Stimulated activated CD4-positive, alpha-beta T cell treated with anti-CD3 and anti-CD28 coated beads, Interleukin-15, amount 100 ng/mL, for 24 hours (primary cell): ENCODE results near the gene ASTN2.
"Not testable (repeated sequence)": the region's sequence is repeated elsewhere in the genome, so short reads cannot be mapped to it uniquely, and the experiment has no call there.

Source experiments
- DNase-seq: peaks from one replicate; pipeline ENCODE4 v3.0.0-alpha.2; 2020

ASTN2 gene

DNA sequence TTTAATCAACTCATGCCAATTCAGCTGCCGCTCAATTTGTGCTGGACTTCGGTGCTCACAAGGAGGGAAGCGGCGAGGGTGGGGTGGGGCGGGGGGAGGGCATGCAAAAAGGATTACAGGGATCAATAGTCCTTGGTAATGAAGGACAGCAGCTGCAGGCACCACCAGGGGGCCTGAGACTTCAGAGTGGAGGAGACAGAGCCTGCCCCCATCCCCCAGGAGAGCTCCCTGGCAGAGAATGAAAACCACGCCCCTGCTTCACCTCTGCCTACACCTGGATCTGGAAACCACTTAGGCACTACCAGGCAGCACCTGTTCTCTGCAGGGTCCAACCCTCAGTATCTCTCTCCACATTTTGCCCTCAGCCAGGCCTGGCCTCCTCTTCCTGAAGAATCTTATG is 572.2 kb downstream of the ASTN2 start:
- DNase-seq: no peak

DNA sequence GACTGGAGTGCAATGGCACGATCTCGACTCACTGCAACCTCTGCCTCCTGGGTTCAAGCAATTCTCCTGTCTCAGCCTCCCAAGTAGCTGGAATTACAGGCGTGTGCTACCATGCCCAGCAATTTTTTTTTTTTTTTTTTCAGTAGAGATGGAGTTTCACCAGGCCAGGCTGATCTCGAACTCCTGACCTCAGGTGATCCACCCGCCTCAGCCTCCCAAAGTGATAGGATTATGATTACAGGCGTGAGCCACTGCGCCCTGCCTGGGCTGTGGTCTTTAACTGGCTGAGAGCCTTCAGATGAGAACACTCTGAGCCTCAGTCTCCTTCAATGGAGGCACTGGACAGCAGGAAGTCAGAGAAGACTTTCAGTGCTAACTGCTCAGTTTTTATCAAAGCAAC is 576.4 kb downstream of the ASTN2 start:
- not testable (repeated sequence) for DNase-seq

DNA sequence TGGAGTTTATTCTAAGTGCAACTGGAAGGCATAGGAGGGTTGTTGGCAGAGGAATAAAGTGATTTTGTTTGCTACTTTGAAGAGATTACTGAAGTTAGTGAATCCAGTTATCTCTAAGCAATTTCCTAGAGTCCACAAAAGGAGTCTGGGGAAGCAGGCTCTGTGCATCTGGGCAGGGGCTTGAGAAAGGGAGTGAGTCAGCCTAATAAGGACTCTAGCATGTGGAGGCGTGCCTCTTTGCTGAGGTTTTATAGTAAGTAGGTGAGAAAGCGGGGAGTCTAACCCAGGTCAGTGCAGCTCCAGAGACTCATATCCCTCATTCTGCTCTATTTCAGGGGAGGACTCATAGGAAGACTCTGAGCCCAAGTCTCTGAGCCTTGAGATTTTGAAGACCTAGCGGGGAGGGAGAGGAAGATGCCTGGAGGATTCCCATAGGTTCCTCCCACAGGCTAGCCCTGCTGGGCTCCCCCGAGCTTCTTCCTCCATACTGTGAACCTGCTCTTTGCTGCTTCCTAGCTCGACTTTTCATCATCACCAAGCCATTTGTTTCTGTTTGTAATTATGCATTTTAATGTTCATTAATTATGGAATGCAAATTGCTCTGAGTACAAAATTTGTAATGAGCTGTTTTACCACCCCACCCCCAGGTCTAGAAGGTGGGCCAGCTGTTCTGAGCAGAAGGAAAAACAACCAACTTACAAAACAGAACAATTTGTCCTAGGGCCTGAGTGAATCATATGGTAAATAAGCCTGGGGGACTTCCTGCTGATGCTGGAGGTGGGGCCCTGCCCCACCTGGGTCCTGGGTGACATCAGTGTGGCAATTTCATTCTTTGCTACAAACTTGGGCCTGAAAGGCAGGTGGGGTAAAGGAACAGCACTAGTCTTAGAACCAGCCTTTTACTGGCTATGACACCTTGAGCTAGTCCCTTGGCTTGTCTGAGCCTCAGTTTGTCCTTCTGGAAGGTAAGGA is 577.6 kb downstream of the ASTN2 start:
- DNase-seq: no peak

DNA sequence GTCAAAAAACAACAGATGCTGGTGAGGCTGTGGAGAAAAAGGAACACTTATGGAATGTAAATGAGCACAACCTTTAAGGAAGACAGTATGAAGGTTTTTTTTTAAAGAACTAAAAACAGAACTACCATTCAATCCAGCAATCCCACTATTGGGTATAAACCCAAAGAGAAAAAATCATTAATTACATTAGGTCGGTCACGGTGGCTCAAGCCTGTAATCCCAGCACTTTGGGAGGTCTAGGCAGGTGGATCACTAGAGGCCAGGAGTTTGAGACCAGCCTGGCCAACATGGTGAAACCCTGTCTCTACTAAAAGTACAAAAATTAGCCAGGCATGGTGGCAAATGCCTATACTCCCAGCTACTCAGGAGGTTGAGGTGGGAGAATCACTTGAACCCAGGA is 584.5 kb downstream of the ASTN2 start:
- not testable (repeated sequence) for DNase-seq

DNA sequence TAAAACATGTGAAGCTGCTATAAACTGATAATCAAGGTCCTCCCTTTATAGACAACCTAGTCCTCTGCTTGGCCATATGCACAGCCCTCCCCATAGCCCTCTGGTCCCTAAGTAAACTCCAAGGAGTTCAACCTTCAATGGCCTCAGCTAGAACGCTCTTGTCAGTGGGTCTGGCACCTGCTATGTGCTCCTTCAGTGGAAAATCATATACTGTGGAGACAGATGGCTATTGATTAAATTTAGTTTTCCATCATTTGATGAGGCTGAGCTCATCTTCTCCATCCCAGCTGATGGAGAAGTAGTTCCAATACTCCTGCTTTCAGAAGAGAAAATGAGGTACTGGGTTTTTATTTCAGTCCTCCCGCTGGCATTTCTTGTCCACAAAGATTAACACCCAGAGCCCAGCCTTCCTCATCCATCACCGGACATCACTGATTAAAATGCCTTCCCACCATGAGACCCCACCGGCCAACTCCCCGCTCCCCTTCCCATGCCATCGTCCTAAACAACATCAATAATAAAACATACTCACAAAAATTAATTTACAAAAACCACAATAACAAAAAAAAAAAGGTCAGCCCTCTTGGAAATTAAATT is 593.1 kb downstream of the ASTN2 start:
- DNase-seq: no peak

DNA sequence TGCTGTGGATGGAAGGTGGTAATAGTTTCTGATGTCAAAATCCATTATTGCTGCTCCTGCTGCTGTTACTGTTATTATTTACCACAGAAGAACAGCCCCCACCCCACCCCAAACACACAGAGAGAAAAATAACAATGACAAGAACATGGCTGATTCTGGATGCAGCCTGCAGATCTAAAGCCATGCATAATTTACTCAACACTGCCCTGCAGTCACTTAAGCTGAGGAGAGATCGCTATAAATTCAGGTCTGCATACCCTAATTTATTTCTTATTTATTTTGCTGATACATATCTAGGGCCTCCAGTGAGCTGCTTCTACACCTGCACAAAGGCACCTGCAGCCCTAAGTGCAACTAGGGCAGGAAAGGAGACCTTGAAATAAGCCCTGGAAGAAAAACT is 595.7 kb downstream of the ASTN2 start:
- DNase-seq: no peak

DNA sequence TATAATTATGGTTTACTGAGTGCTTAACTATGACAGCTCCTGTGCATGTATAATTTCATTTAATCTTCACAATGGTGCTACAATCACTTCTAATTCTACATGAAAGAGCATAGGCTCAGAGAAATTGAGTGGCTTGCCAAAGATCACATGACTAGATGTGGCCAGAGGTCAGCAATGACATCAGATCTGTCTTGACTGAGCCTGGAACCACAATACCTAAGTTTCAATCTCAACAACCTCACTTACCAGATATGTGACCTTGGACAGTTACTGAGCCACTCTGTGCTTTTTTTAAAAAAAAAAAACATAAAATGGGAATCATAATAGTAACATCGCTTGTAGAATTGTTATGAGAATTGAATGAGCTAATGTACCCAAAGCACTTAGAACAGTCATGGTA is 597.1 kb downstream of the ASTN2 start:
- DNase-seq: no peak

DNA sequence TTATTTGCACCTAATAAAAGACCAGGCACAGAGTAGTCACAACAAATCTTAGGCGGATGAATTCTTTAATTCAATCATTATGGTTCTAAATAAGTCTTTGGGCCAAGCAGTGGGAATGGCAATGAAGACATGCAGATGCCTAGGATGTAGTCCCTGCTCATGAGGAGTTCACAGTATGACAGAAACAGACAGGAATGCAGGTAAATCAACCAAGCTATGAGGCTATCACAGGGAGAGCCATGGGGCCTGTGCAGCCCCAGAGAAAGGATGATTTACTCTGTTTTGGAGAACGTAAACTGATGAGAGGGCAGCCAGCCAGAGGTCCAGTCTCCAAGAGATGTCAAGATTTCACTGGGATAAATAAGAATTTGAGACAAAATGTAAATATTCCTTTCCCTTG is 598.4 kb downstream of the ASTN2 start:
- no peak for DNase-seq

DNA sequence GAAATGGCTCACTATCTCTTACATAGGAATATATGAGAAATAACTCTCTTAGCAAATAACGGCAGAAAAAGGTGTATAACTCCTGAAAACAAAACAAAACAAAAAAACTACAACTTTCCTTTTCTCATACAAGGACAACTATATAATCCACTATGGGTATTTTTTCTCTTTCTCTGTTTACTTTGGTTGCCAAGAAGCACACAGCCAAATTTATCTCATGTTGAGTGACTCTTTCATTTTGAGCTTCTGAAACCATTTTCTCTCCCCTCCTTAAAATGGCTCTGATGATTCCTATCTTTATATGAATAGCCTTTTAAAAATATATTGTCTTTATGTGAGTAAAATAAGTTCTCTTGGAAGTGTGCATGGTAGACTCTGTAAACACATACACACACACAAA is 599.0 kb downstream of the ASTN2 start:
- DNase-seq: no peak

DNA sequence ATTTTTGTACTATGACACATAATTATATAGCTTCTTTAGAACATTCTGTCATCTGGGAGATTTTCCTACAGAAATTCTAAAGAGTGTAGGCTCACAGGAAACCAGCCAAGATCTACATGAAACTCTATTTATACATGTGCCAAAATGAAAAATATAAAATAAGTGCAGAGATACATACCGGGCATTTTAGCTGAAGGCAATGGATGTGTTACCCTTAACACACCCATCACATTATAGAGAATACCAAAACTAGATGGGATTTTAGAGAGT is 601.9 kb downstream of the ASTN2 start:
- DNase-seq: no peak

DNA sequence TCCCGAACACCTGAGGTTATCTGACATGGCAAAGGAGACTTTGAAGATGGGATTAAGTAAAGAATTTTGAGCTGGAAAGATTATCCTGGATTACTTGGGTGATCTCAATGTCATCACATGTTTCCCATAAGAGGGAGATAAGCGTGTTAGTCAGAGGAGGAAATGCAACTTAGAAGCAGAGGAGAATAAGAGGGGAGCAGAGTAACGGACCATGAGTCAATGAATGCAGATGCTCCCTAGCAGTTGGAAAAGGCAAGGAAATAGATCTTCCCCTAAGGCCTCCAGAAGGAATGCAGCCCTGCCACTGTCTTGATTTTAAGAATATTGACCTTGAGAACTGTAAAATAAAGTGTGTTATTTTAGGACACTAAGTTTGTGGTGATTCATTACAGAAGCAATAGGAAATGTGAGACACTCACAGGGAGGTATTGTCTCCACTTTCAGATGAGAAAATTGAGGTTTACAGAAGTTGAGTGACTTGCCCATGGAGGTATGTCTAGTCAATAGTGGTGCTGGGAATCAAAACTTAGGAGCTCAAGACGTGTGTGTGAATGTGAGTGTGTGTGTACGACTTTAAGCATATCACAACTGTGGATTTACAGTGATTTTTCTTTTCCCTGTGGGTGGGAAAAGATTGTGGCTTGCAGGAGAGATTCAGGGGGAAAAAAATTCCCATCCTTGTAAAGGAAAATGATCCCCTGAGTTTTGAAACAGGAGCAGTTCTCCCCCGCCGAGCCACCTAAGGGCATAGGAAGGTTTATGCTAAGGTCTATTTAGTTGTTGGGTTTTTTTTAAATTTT is 602.4 kb downstream of the ASTN2 start:
- no peak for DNase-seq

DNA sequence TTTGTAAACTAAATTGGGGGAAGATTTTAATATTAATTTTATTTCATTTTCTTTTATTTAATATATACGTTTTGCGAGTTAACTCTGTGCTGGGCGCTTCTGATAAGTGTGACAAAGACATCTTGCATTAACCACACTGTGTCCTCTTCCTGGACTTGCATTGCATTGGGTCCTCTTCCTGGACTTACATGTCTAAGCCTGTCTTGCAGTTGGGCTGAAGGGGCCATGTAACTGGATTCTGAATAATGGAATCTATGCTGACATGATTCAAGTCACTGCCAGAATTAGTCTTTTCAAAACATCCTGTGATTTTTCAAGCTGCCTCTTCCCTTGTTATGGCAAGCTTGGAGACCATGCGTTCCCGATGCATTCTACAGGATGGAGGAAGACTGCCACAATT is 605.2 kb downstream of the ASTN2 start:
- no peak for DNase-seq

DNA sequence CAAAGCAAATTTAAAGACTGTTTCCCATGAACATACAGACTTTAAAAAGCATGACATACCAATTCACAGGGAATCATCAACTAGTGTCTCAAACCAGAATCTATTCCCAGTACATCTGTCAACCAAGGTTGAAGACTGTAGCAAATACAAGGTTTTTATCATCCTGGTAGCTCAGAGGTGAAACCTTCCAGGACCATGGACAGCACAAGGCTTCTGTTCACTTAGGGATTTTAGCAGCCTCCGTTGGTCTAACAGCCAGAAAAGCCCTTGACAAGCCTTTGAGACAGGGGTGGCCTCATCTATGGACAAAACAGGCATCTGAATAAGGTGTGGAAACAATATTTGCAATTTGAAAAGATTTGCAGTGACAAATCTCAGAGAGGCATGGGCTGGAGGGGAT is 608.8 kb downstream of the ASTN2 start:
- DNase-seq: no peak

DNA sequence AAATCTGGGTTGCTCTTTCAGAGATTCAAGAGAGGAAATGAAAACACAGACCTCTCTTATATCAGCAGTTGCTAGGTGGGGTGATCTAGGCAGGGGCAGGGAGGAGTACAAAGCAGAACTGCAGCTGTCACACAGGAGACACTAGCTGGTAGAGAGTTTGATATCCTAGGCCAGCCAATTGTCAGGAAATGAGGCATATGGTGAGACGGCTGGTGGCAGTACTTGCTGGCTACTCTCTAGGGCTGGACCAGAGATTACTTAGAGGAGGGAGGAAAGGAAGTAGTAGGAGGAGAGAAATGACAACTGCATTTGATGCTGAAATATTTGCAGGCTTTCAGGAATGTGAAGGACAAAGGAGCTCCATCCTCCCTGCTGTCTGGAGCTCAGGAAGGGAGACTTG is 614.0 kb downstream of the ASTN2 start:
- no peak for DNase-seq

DNA sequence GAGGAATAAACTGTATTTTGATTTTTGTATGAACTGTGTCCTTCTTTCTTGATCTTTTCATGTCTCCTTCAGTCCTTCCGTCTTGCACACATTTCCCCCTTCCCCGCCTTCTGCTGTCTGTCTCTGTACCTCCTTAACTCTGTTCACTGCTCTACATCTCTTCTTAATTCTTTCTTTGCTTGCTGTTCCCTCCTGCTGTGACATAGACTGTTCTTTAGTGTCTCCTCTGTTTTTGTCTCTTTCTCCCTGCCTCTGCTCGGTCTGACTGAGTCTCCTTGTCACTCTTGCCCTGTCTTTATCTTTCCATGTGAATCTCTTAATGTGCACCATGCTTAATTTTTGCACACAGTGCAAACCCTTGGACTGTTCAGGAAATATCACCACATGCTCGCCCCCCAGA is 614.8 kb downstream of the ASTN2 start:
- no peak for DNase-seq

DNA sequence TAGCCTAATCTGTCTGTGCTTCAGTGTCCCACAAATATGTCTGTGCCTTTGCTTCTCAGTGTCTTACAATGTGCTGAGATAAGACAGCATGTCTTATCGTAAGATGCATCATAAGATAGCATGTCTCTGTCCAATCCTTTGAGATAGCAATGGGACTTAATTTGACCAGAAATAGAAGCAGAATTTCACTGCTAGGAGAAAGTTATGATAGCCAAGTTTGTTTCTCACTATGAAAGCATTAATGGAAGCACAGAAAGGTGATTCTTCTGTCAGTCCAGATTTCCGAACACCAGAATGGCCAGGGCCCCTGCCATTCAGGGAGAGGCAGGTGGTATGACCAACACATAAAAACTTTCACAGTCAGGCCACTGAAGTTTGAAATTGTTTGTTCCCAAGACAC is 616.3 kb downstream of the ASTN2 start:
- DNase-seq: no peak

DNA sequence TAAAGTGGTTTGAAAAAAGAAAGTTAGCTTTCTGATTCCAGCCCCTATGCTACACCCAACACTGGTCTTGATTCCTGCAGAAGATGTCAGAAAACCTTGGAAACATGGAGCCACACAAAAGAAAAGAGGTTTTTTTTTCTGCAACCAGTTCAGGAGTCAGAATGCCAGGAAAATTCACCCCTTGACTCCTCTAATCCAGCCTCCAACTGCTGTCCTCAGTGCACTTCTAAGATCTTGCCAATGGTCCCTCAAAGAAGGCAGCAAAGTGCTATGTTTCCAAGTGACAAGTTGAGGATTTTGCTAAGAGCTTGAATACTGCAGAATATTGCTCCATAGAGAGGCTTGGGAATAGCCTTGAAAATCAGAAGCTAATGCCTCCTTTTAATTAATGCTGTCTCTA is 617.6 kb downstream of the ASTN2 start:
- no peak for DNase-seq

DNA sequence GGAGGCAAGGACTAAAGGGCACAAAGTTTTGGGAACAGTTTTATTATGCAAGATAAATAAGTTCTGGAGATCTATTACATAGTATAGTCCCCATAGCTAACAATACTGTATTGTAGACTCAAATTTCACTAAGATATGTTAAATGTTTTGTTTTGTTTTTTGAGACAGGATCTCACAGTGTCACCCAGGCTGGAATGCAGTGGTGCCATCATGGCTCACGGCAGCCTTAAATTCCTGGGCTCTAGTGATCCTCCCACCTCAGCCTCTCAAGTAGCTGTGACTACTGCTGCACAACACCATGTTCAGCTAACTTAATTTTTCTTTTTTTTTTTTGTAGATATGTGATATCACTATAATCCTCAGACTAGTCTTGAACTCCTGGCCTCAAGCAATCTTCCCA is 618.2 kb downstream of the ASTN2 start:
- no peak for DNase-seq

DNA sequence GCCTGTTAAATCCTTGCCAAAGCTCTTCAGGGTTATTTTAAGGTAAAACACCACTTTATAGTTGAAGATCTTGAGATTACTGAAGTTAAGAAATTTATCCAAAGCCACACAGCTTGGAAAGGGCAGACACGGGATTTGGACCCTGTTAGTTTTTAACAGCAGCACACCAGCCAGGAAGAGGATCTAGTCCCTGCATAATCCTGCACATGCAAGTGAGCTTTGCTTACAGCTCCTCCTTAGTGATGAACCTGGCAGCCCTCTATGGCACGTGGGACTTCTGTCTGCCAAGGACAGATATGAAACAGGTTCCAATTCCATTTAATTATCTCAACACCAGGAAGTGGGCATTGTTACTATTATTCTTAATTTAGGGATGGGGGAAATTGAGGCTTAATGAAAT is 619.0 kb downstream of the ASTN2 start:
- no peak for DNase-seq

DNA sequence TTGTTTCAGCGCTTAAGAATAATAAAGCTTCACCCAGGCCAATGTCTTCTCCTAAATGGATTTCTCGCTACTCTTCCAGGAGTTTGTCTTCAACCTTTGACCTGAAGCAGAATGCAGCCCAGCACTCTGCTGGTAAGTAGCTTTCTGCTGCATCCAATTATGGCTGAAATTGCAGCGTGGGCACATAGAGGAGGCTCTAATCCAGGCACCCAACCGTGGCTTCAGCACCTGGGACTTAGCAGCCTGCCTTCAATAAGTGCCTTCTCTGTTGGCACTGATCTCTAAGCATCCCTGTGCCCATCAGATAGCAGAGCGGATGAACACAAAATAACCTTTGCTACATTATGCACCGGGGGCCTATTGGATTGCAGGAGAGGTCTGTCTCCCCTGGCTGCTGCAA is 622.6 kb downstream of the ASTN2 start:
- no peak for DNase-seq

DNA sequence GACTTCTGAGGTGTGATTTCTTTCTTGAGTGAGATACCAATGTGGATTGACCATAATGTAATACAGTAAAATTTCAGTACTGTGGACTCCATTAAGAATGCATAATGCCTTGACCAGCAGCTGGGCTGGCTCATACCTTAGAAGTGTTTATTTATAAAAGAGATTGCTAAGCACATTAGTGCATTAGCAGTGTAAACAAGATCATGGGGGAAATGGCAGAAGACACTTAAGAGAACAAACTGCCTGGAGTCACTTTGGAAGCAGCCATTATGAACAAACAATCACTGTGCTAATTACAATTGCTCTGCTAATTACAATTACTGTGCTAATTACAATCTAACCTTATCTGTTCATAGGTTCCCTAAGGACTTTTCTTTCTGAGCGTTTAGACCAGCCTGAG is 623.5 kb downstream of the ASTN2 start:
- DNase-seq: no peak

DNA sequence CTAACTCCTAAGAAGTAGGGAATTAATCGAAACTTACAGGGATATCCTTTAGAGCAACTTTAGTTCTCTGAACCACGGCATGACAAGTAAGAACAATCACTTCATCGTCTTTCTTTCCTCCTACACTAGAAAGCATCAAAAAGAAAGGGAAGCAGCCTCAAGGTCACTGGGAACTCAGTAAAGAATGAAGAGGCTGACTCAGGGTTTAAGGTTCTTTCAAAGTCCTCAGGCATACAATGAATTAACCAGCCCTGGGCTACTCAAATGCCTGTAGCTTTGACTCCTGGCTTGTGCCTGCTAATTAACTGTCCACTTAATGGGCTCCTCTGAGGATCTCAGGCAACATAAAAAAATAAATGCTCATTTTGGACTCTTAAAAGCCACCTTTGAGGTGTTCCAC is 625.8 kb downstream of the ASTN2 start:
- no peak for DNase-seq

DNA sequence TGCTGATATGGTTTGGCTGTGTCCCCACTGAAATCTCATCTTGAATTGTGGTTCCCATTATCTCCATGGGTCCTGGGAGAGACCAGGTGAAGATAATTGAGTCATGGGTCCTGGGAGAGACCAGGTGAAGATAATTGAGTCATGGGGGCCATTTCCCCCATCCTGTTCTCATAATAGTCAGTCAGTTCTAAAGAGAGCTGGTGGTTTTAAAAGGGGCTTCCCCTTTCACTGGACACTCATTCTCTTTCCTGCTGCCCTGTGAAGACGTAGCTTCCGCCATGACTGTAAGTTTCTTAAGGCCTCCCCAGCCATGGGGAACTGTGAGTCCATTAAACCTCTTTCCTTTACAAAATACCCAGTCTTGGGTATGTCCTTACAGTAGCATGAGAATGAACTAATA is 628.1 kb downstream of the ASTN2 start:
- DNase-seq: no peak

DNA sequence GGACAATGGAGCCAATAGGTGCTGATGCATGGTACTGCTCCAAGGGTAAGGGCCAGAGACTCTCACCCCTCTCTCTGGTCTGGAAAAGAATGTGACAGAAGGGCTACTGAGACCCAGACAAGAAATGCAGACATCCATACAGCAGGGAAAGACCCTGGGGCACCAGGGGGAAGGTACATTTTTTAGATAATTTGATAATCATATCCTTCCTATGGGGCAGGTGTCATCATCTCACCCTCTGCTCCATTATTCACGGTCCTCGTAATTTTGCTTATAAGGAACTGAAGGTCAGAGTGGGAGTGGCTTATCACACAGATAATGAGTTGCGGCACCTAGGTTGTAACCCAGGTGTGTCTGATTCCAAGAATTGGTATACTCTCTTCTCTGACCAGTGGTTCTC is 637.7 kb downstream of the ASTN2 start:
- no peak for DNase-seq
